PC-3 (cell line): Measurements from ENCODE around the gene SLC38A10. TPM values are rescaled to one million over a fixed set of nuclear protein-coding genes. Genes with fewer than 3 reads are reported as not detected.

ENCODE experiments used
- ATAC-seq: fragments of 200-7000 bp; cut with Tn5 transposase; 2 replicates; pipeline ENCODE4 v1.9.1; 2020; ENCODE audit warnings: mild to moderate bottlenecking, moderate library complexity
- BruUV-seq: library from RNA; stranded (reverse); fragments of 400-500 nt; replicated peaks from 2 replicates; lab custom pipeline; 2021; lab: Mats Ljungman, UMichigan
- CTCF ChIA-PET: fragments of 300-600 bp; sonication (Branson Sonifier 250); formaldehyde crosslinking; loops from one replicate; lab custom pipeline; 2022; ENCODE audit warnings: antibody characterized with exemption; lab: Charles Lee
- POLR2A ChIA-PET: fragments of 300-600 bp; sonication (Branson Sonifier 250); formaldehyde crosslinking; loops from one replicate; lab custom pipeline; 2022; ENCODE audit warnings: antibody characterized with exemption; ENCODE audit not compliant: unreplicated experiment; lab: Charles Lee
- DNase-seq: peaks from one replicate; pipeline ENCODE4 v3.0.0-alpha.2; 2015
- H2AFZ ChIP-seq: fragments of 300-600 bp; sonication (generic); 2 replicates; pipeline ENCODE4 v1.6.0; 2016; ENCODE audit warnings: antibody characterized with exemption, low read length
- H3F3A ChIP-seq: fragments of 300-600 bp; sonication (generic); one replicate; pipeline ENCODE4 v1.6.0; 2017; ENCODE audit warnings: antibody characterized with exemption, low read length, control low read depth, mild to moderate bottlenecking; ENCODE audit not compliant: unreplicated experiment
- H3K27ac ChIP-seq: fragments of 300-600 bp; sonication (generic); 2 replicates; pipeline ENCODE4 v1.5.1; 2016; ENCODE audit warnings: mild to moderate bottlenecking, low read length
- H3K27me3 ChIP-seq: fragments of 300-600 bp; sonication (generic); 2 replicates; pipeline ENCODE4 v1.6.1; 2016; ENCODE audit warnings: low read length, mixed read lengths
- H3K36me3 ChIP-seq: fragments of 300-600 bp; sonication (generic); 2 replicates; pipeline ENCODE4 v1.6.1; 2016; ENCODE audit warnings: low read depth, mixed run types, low read length, mixed read lengths
- H3K4me1 ChIP-seq: fragments of 300-600 bp; sonication (generic); 2 replicates; pipeline ENCODE4 v1.5.1; 2016; ENCODE audit warnings: low read length; ENCODE audit not compliant: insufficient read depth
- H3K4me2 ChIP-seq: fragments of 300-600 bp; sonication (generic); 2 replicates; pipeline ENCODE4 v1.6.0; 2016; ENCODE audit warnings: low read length
- H3K4me3 ChIP-seq: fragments of 300-600 bp; sonication (generic); 2 replicates; pipeline ENCODE4 v1.5.1; 2016; ENCODE audit warnings: mild to moderate bottlenecking, low read length, mixed read lengths
- H3K79me2 ChIP-seq: fragments of 300-600 bp; sonication (generic); 2 replicates; pipeline ENCODE4 v1.6.1; 2017; ENCODE audit warnings: low read length, mixed read lengths
- H3K9ac ChIP-seq: fragments of 300-600 bp; sonication (generic); 2 replicates; pipeline ENCODE4 v1.6.0; 2016; ENCODE audit warnings: mild to moderate bottlenecking, low read length
- H3K9me2 ChIP-seq: fragments of 300-600 bp; sonication (generic); replicated peaks from 2 replicates; pipeline ENCODE4 v1.6.1; 2016; ENCODE audit warnings: mixed run types, low read length, mixed read lengths
- H3K9me3 ChIP-seq: fragments of 300-600 bp; sonication (generic); 2 replicates; pipeline ENCODE4 v1.6.1; 2016; ENCODE audit warnings: low read length, mixed read lengths
- H4K20me1 ChIP-seq: fragments of 300-600 bp; sonication (generic); 2 replicates; pipeline ENCODE4 v1.6.1; 2016; ENCODE audit warnings: low read length, mixed read lengths
- CTCF ChIP-seq: fragments of 300-600 bp; sonication (generic); conservative IDR thresholded peaks from 2 replicates; pipeline ENCODE4 v1.5.1; 2017; ENCODE audit warnings: antibody characterized with exemption, low read depth, mild to moderate bottlenecking, low read length
- EZH2 ChIP-seq: fragments of 300-600 bp; sonication (generic); IDR thresholded peaks from one replicate; pipeline ENCODE4 v1.6.1; 2017; ENCODE audit warnings: antibody characterized with exemption, mild to moderate bottlenecking, low read length; ENCODE audit not compliant: unreplicated experiment
- EZH2phosphoT487 ChIP-seq: fragments of 300-600 bp; sonication (generic); IDR thresholded peaks from 2 replicates; pipeline ENCODE4 v1.6.1; 2018; ENCODE audit warnings: mild to moderate bottlenecking, antibody characterized with exemption, low read length, borderline replicate concordance
- intact Hi-C: fragments of 100-400 bp; cut with micrococcal nuclease; formaldehyde crosslinking; loops from 2 replicates; pipeline ENCODE4 v1.9.0; 2023
- total RNA-seq: library from RNA; depleted of rRNA; stranded (reverse); fragments of >200 nt; gene quantifications from 2 replicates; pipeline ENCODE4 v1.2.3, GENCODE V29; 2014

The SLC38A10 gene
- total RNA-seq, 1 experiment from 2014 or later, result 77.8 TPM

GRCh38 chr17:81241648-81242420 lies 53.3 kb downstream of the SLC38A10 start:
- CTCF ChIA-PET, result interaction anchor here (0.6 kb wide), 1 partner anchor 19 kb away, joined by 4 read pairs; no protein-coding TSS in a partner anchor
- Histone ChIP-seq H3K4me1 (peaks cover 18% of the 10 kb centered on the region; the same call in 1 of the 2 replicates), H3K9me2 (no peaks in the 10 kb centered on the region), H3K79me2 (peaks cover 45% of the 10 kb centered on the region), H3K27me3 (no peaks in the 10 kb centered on the region), H3K9ac (no peak overlapping the region), H3K36me3 (no peaks in the 10 kb centered on the region; the same call in 1 of the 2 replicates), H3K9me3 (no peaks in the 10 kb centered on the region), H2AFZ (no peak overlapping the region), H4K20me1 (no peaks in the 10 kb centered on the region), H3K4me2 (no peak overlapping the region), H3K4me3 (no peak overlapping the region), H3K27ac (no peak overlapping the region), H3F3A (no peaks in the 10 kb centered on the region)
- no peak for ATAC-seq
- DNase-seq, result peak; percentile 34
- POLR2A ChIA-PET, result interaction anchor here (0.6 kb wide), 1 partner anchor 286 kb away, joined by 3 read pairs; the partner anchor contains the start of gene FSCN2
- peak; percentile 76 for TF ChIP-seq CTCF
- TF ChIP-seq EZH2, result no peak
- intact Hi-C loops, result loop anchor here (1.0 kb wide), 1 partner anchor 100 kb away; no protein-coding TSS in a partner anchor
- no TSS peak for BruUV-seq

- Histone ChIP-seq H3K9ac (no peak overlapping the region), H3K4me2 (no peak overlapping the region), H3K9me2 (no peaks in the 10 kb centered on the region), H3K27me3 (no peaks in the 10 kb centered on the region), H3K27ac (no peak overlapping the region), H3K9me3 (no peaks in the 10 kb centered on the region), H3K4me3 (no peak overlapping the region), H2AFZ (no peak overlapping the region), H3K79me2 (peaks cover 45% of the 10 kb centered on the region), H3F3A (no peaks in the 10 kb centered on the region), H3K36me3 (no peaks in the 10 kb centered on the region; the same call in 1 of the 2 replicates), H3K4me1 (peaks cover 18% of the 10 kb centered on the region; the same call in 1 of the 2 replicates), H4K20me1 (no peaks in the 10 kb centered on the region)
- DNase-seq (no peak), ATAC-seq (no peak)
- ChIA-PET POLR2A (no interaction called here), CTCF (no interaction called here)
- intact Hi-C loops, result loop anchor here (1.0 kb wide), 1 partner anchor 99 kb away; no protein-coding TSS in a partner anchor
- TF ChIP-seq CTCF (no peak), EZH2phosphoT487 (no peak), EZH2 (no peak)
- BruUV-seq, result no TSS peak
These were observed 53.9 kb downstream of the SLC38A10 start for GRCh38 chr17:81241203-81241602.

GRCh38 chr17:81240761-81241160 lies 54.3 kb downstream of the SLC38A10 start:
- Histone ChIP-seq H3K27me3 (no peaks in the 10 kb centered on the region), H3K9me3 (no peaks in the 10 kb centered on the region), H3K27ac (no peak overlapping the region), H3K9ac (no peak overlapping the region), H3F3A (no peaks in the 10 kb centered on the region), H3K79me2 (peaks cover 45% of the 10 kb centered on the region), H3K36me3 (no peaks in the 10 kb centered on the region; the same call in 1 of the 2 replicates), H3K4me2 (peak overlapping the region; percentile 97), H3K9me2 (no peaks in the 10 kb centered on the region), H3K4me3 (peak overlapping the region; percentile 77; the same call in 1 of the 2 replicates), H3K4me1 (peaks cover 18% of the 10 kb centered on the region; the same call in 1 of the 2 replicates), H2AFZ (no peak overlapping the region), H4K20me1 (no peaks in the 10 kb centered on the region)
- TF ChIP-seq CTCF (no peak), EZH2phosphoT487 (no peak), EZH2 (no peak)
- POLR2A ChIA-PET, result no interaction called here
- ATAC-seq (no peak), DNase-seq (no peak)
- BruUV-seq, result no TSS peak
- CTCF ChIA-PET, result interaction anchor here (0.6 kb wide), 1 partner anchor 64 kb away, joined by 3 read pairs; no protein-coding TSS in a partner anchor
- intact Hi-C loops, result loop anchor here (1.0 kb wide), 1 partner anchor 98 kb away; no protein-coding TSS in a partner anchor
